ENCODE data around the gene PPP1R3A. TPM values are rescaled to one million over a fixed set of nuclear protein-coding genes. Genes with fewer than 3 reads are reported as not detected.

The PPP1R3A gene
- total RNA-seq, 1 experiment from 2014 or later = not detected

GRCh38 chr7:113928112-113928511 lies 9.3 kb upstream of the PPP1R3A start:
- no peaks in the 10 kb centered on the region for H3K4me1 Mint-ChIP-seq (ENCODE audit: low read depth, unreplicated experiment)
- H3K27me3 Mint-ChIP-seq (ENCODE audit: unreplicated experiment) = no peaks in the 10 kb centered on the region
- intact Hi-C loops (cut with micrococcal nuclease; ENCODE audit: unreplicated experiment) = no loop called here
- no peak overlapping the region for H3K27ac Mint-ChIP-seq (ENCODE audit: unreplicated experiment)
- no peak for DNase-seq
- no peak for TF ChIP-seq CTCF (IDR thresholded peaks at IDR 0.05; ENCODE audit: unreplicated experiment)
- CTCF ChIA-PET = no interaction called here
- H3K36me3 Mint-ChIP-seq (ENCODE audit: insufficient read depth, unreplicated experiment) = no peaks in the 10 kb centered on the region
- BruUV-seq (replicated peaks) = no TSS peak
- no peak overlapping the region for H3K4me3 Mint-ChIP-seq (ENCODE audit: low read depth, unreplicated experiment)
- peaks cover 2% of the 10 kb centered on the region for H3K9me3 Mint-ChIP-seq (ENCODE audit: low read depth, unreplicated experiment)

GRCh38 chr7:113922049-113922448 lies 3.2 kb upstream of the PPP1R3A start:
- no peak for DNase-seq
- Mint-ChIP-seq H3K36me3 (ENCODE audit: insufficient read depth, unreplicated experiment) (no peaks in the 10 kb centered on the region), H3K27me3 (ENCODE audit: unreplicated experiment) (no peaks in the 10 kb centered on the region), H3K9me3 (ENCODE audit: low read depth, unreplicated experiment) (no peaks in the 10 kb centered on the region), H3K4me1 (ENCODE audit: low read depth, unreplicated experiment) (no peaks in the 10 kb centered on the region), H3K27ac (ENCODE audit: unreplicated experiment) (no peak overlapping the region), H3K4me3 (ENCODE audit: low read depth, unreplicated experiment) (no peak overlapping the region)
- intact Hi-C loops (cut with micrococcal nuclease; ENCODE audit: unreplicated experiment) = no loop called here
- CTCF ChIA-PET = interaction anchor here (0.7 kb wide), 1 partner anchor 774 kb away, joined by 7 read pairs; no protein-coding TSS in a partner anchor
- no TSS peak for BruUV-seq (replicated peaks)
- no peak for TF ChIP-seq CTCF (IDR thresholded peaks at IDR 0.05; ENCODE audit: unreplicated experiment)

GRCh38 chr7:113921363-113921762 lies 2.6 kb upstream of the PPP1R3A start:
- Mint-ChIP-seq H3K27ac (ENCODE audit: unreplicated experiment) (no peak overlapping the region), H3K36me3 (ENCODE audit: insufficient read depth, unreplicated experiment) (no peaks in the 10 kb centered on the region), H3K27me3 (ENCODE audit: unreplicated experiment) (no peaks in the 10 kb centered on the region), H3K9me3 (ENCODE audit: low read depth, unreplicated experiment) (no peaks in the 10 kb centered on the region), H3K4me3 (ENCODE audit: low read depth, unreplicated experiment) (no peak overlapping the region), H3K4me1 (ENCODE audit: low read depth, unreplicated experiment) (no peaks in the 10 kb centered on the region)
- no TSS peak for BruUV-seq (replicated peaks)
- DNase-seq = no peak
- no peak for TF ChIP-seq CTCF (IDR thresholded peaks at IDR 0.05; ENCODE audit: unreplicated experiment)
- intact Hi-C loops (cut with micrococcal nuclease; ENCODE audit: unreplicated experiment) = no loop called here
- CTCF ChIA-PET = interaction anchor here (0.6 kb wide), 1 partner anchor 159 kb away, joined by 3 read pairs; no protein-coding TSS in a partner anchor

GRCh38 chr7:113917840-113918239 lies 969 bp downstream of the PPP1R3A start:
- no TSS peak for BruUV-seq (replicated peaks)
- CTCF ChIA-PET = no interaction called here
- H3K9me3 Mint-ChIP-seq (ENCODE audit: low read depth, unreplicated experiment) = no peaks in the 10 kb centered on the region
- H3K27ac Mint-ChIP-seq (ENCODE audit: unreplicated experiment) = no peak overlapping the region
- H3K4me3 Mint-ChIP-seq (ENCODE audit: low read depth, unreplicated experiment) = no peak overlapping the region
- no peak for DNase-seq
- intact Hi-C loops (cut with micrococcal nuclease; ENCODE audit: unreplicated experiment) = no loop called here
- H3K27me3 Mint-ChIP-seq (ENCODE audit: unreplicated experiment) = no peaks in the 10 kb centered on the region
- no peaks in the 10 kb centered on the region for H3K4me1 Mint-ChIP-seq (ENCODE audit: low read depth, unreplicated experiment)
- no peak for TF ChIP-seq CTCF (IDR thresholded peaks at IDR 0.05; ENCODE audit: unreplicated experiment)
- no peaks in the 10 kb centered on the region for H3K36me3 Mint-ChIP-seq (ENCODE audit: insufficient read depth, unreplicated experiment)
